ENCODE measurements around the gene PROSER2. TPM values are rescaled to one million over a fixed set of nuclear protein-coding genes. Genes with fewer than 3 reads are reported as not detected.

The PROSER2 gene
- total and polyA plus RNA-seq, 2 donors (not counting 1 experiment from before 2014, with no cell fraction given), result 0.07 TPM; not detected in 1

GRCh38 chr10:11806706-11807105 lies 16.4 kb upstream of the PROSER2 start:
- H3K4me1 ChIP-seq (ENCODE audit: control insufficient read depth in 2 of 2, insufficient read depth in 2 of 2, low read length in 2 of 2), result no peaks in the 10 kb centered on the region
- TF ChIP-seq EZH2 (IDR thresholded peaks at IDR 0.05; ENCODE audit: borderline replicate concordance, insufficient read depth, low read depth, low read length, poor library complexity, severe bottlenecking) (no peak), CTCF (IDR thresholded peaks at IDR 0.05) (no peak)
- Mint-ChIP-seq H3K9me3 (ENCODE audit: insufficient read depth) (no peaks in the 10 kb centered on the region), H3K27ac (no peak overlapping the region), H3K4me3 (no peak overlapping the region), H3K4me1 (no peaks in the 10 kb centered on the region), H3K27me3 (peaks cover 29% of the 10 kb centered on the region)
- DNase-seq (no peak), ATAC-seq (ENCODE audit: low read depth) (no peak)
- CTCF ChIA-PET, result no interaction called here
- no peaks in the 10 kb centered on the region for H3K27me3 ChIP-seq (replicated peaks in 1 of 4; ENCODE audit: control extremely low read depth in 1 of 4, control insufficient read depth in 3 of 4, insufficient read depth in 4 of 4, low read length in 3 of 4)
- no peak overlapping the region for H2AFZ ChIP-seq (ENCODE audit: insufficient read depth, low read depth, low read length, poor library complexity, severe bottlenecking)
- no peak overlapping the region for H3K27ac ChIP-seq (ENCODE audit: low read length in 2 of 2)
- no peak overlapping the region for H3K4me2 ChIP-seq (replicated peaks; ENCODE audit: low read depth, low read length, poor library complexity, severe bottlenecking)
- no peaks in the 10 kb centered on the region for H3K36me3 ChIP-seq (replicated peaks in 1 of 2; ENCODE audit: control extremely low read depth in 1 of 2, control insufficient read depth in 1 of 2, extremely low read depth in 1 of 2, insufficient read depth in 2 of 2, low read length in 1 of 2)
- POLR2A ChIA-PET, result no interaction called here
- no peak overlapping the region for H3K4me3 ChIP-seq (ENCODE audit: control extremely low read depth in 1 of 5, extremely low read depth in 1 of 5, insufficient read depth in 1 of 5, low read depth in 2 of 5, low read length in 4 of 5)
- WGBS (ENCODE audit: insufficient coverage), result 84% methylated on average over 2 of the region's 6 CpGs
- H3K79me2 ChIP-seq (ENCODE audit: control insufficient read depth, insufficient read depth, low read length), result no peaks in the 10 kb centered on the region
- H3K9me3 ChIP-seq (ENCODE audit: control extremely low read depth in 1 of 3, control insufficient read depth in 2 of 3, insufficient read depth in 1 of 3, low read length in 2 of 3), result no peaks in the 10 kb centered on the region
- H3K9ac ChIP-seq (ENCODE audit: low read length), result no peak overlapping the region
- no peaks in the 10 kb centered on the region for H4K20me1 ChIP-seq (ENCODE audit: control insufficient read depth, insufficient read depth, low read length, poor library complexity, severe bottlenecking)
- intact Hi-C loops (cut with micrococcal nuclease), result no loop called here

- H4K20me1 ChIP-seq (ENCODE audit: control insufficient read depth, insufficient read depth, low read length, poor library complexity, severe bottlenecking), result no peaks in the 10 kb centered on the region
- WGBS (ENCODE audit: insufficient coverage), result no CpG with 5 or more reads among the region's 5 CpGs
- H2AFZ ChIP-seq (ENCODE audit: insufficient read depth, low read depth, low read length, poor library complexity, severe bottlenecking), result no peak overlapping the region
- no peaks in the 10 kb centered on the region for H3K9me3 ChIP-seq (ENCODE audit: control extremely low read depth in 1 of 3, control insufficient read depth in 2 of 3, insufficient read depth in 1 of 3, low read length in 2 of 3)
- peaks cover 29% of the 10 kb centered on the region for H3K27me3 Mint-ChIP-seq
- POLR2A ChIA-PET, result no interaction called here
- intact Hi-C loops (cut with micrococcal nuclease), result no loop called here
- ATAC-seq (ENCODE audit: low read depth) (no peak), DNase-seq (no peak)
- no peaks in the 10 kb centered on the region for H3K27me3 ChIP-seq (replicated peaks in 1 of 4; ENCODE audit: control extremely low read depth in 1 of 4, control insufficient read depth in 3 of 4, insufficient read depth in 4 of 4, low read length in 3 of 4)
- no peak overlapping the region for H3K9ac ChIP-seq (ENCODE audit: low read length)
- no peak overlapping the region for H3K27ac ChIP-seq (ENCODE audit: low read length in 2 of 2)
- no peak overlapping the region for H3K4me3 ChIP-seq (ENCODE audit: control extremely low read depth in 1 of 5, extremely low read depth in 1 of 5, insufficient read depth in 1 of 5, low read depth in 2 of 5, low read length in 4 of 5)
- H3K4me2 ChIP-seq (replicated peaks; ENCODE audit: low read depth, low read length, poor library complexity, severe bottlenecking), result no peak overlapping the region
- no peaks in the 10 kb centered on the region for H3K36me3 ChIP-seq (replicated peaks in 1 of 2; ENCODE audit: control extremely low read depth in 1 of 2, control insufficient read depth in 1 of 2, extremely low read depth in 1 of 2, insufficient read depth in 2 of 2, low read length in 1 of 2)
- H3K27ac Mint-ChIP-seq, result no peak overlapping the region
- H3K9me3 Mint-ChIP-seq (ENCODE audit: insufficient read depth), result no peaks in the 10 kb centered on the region
- H3K4me1 Mint-ChIP-seq, result no peaks in the 10 kb centered on the region
- TF ChIP-seq CTCF (IDR thresholded peaks at IDR 0.05) (no peak), EZH2 (IDR thresholded peaks at IDR 0.05; ENCODE audit: borderline replicate concordance, insufficient read depth, low read depth, low read length, poor library complexity, severe bottlenecking) (no peak)
- H3K79me2 ChIP-seq (ENCODE audit: control insufficient read depth, insufficient read depth, low read length), result no peaks in the 10 kb centered on the region
- H3K4me3 Mint-ChIP-seq, result no peak overlapping the region
- H3K4me1 ChIP-seq (ENCODE audit: control insufficient read depth in 2 of 2, insufficient read depth in 2 of 2, low read length in 2 of 2), result no peaks in the 10 kb centered on the region
- CTCF ChIA-PET, result interaction anchor here (1.2 kb wide), 1 partner anchor 11 kb away, joined by 4 read pairs; no protein-coding TSS in a partner anchor
Observed at GRCh38 chr10:11808808-11809207, 14.3 kb upstream of the PROSER2 start.
